Neuronal stem cell (in vitro differentiated cells): Measurements from ENCODE around the gene PAK5.

Source experiments
- DNase-seq: peaks from one replicate; pipeline ENCODE4 v3.0.0-alpha.2; 2013; ENCODE audit warnings: low spot score
- H2AFZ ChIP-seq: one replicate; pipeline ENCODE4 v1.6.1; 2013; ENCODE audit warnings: mild to moderate bottlenecking, low read length, inconsistent platforms
- H2AK5ac ChIP-seq: 2 replicates; pipeline ENCODE4 v1.6.1; 2013; ENCODE audit warnings: low read depth, mild to moderate bottlenecking, inconsistent platforms, low read length, moderate library complexity, mixed read lengths
- H2BK120ac ChIP-seq: 2 replicates; pipeline ENCODE4 v1.6.1; 2013; ENCODE audit warnings: low read depth, mild to moderate bottlenecking, inconsistent platforms, low read length, moderate library complexity, mixed read lengths
- H2BK12ac ChIP-seq: one replicate; pipeline ENCODE4 v1.6.1; 2013; ENCODE audit warnings: low read length, inconsistent platforms
- H2BK15ac ChIP-seq: 2 replicates; pipeline ENCODE4 v1.6.1; 2013; ENCODE audit warnings: mild to moderate bottlenecking, low read length, inconsistent platforms, mixed read lengths
- H2BK5ac ChIP-seq: one replicate; pipeline ENCODE4 v1.6.1; 2013; ENCODE audit warnings: inconsistent platforms, mild to moderate bottlenecking, low read length, moderate library complexity
- H3K14ac ChIP-seq: one replicate; pipeline ENCODE4 v1.6.1; 2013; ENCODE audit warnings: low read length, inconsistent platforms
- H3K18ac ChIP-seq: 2 replicates; pipeline ENCODE4 v1.6.1; 2013; ENCODE audit warnings: low read length, inconsistent platforms
- H3K23ac ChIP-seq: 2 replicates; pipeline ENCODE4 v1.6.1; 2013; ENCODE audit warnings: low read depth, mild to moderate bottlenecking, mixed read lengths, low read length, inconsistent platforms; ENCODE audit not compliant: poor library complexity
- H3K27ac ChIP-seq: replicated peaks from 3 replicates; pipeline ENCODE4 v1.5.1; 2013; ENCODE audit warnings: low read length, inconsistent platforms
- H3K27me3 ChIP-seq, 3 experiments: 2 replicates each; pipeline ENCODE4 v1.6.1; 2013; ENCODE audit warnings: low read length in 3 of 3, mild to moderate bottlenecking in 2 of 3, inconsistent platforms in 1 of 3, low read depth in 1 of 3, mixed read lengths in 1 of 3, moderate library complexity in 1 of 3; ENCODE audit not compliant: control insufficient read depth in 3 of 3, insufficient read depth in 3 of 3
- H3K36me3 ChIP-seq, 2 donors: replicated peaks in 1 of 2; 2 replicates each; pipeline ENCODE4 v1.6.1; 2013; ENCODE audit warnings: low read length in 2 of 2; ENCODE audit not compliant: control insufficient read depth in 2 of 2, insufficient read depth in 2 of 2
- H3K4ac ChIP-seq: 2 replicates; pipeline ENCODE4 v1.6.1; 2013; ENCODE audit warnings: inconsistent platforms, mild to moderate bottlenecking, low read length, moderate library complexity
- H3K4me1 ChIP-seq, 2 donors: 1 replicate in 1 of 2; 2 replicates in 1 of 2; pipeline ENCODE4 v1.6.1; 2013; ENCODE audit warnings: low read length in 2 of 2, low read depth in 1 of 2; ENCODE audit not compliant: control insufficient read depth in 2 of 2, insufficient read depth in 1 of 2
- H3K4me2 ChIP-seq: one replicate; pipeline ENCODE4 v1.6.1; 2013; ENCODE audit warnings: mild to moderate bottlenecking, low read length, inconsistent platforms; ENCODE audit not compliant: insufficient read depth, poor library complexity, severe bottlenecking
- H3K4me3 ChIP-seq, 2 donors: 2 replicates each; pipeline ENCODE4 v1.5.1; 2013; ENCODE audit warnings: low read length in 2 of 2, mild to moderate bottlenecking in 2 of 2, inconsistent platforms in 1 of 2, moderate library complexity in 1 of 2
- H3K79me1 ChIP-seq: one replicate; pipeline ENCODE4 v1.6.1; 2013; ENCODE audit warnings: low read depth, mild to moderate bottlenecking, inconsistent platforms, low read length, moderate library complexity
- H3K9ac ChIP-seq: one replicate; pipeline ENCODE4 v1.6.1; 2013; ENCODE audit warnings: mild to moderate bottlenecking, low read depth, low read length, inconsistent platforms; ENCODE audit not compliant: poor library complexity
- H3K9me3 ChIP-seq, 2 donors: replicated peaks in 1 of 2; 2 replicates each; pipeline versions ENCODE3 to v1.6.1; 2013; ENCODE audit warnings: low read length in 2 of 2, mild to moderate bottlenecking in 2 of 2, inconsistent platforms in 1 of 2, low read depth in 1 of 2, mixed read lengths in 1 of 2, moderate library complexity in 1 of 2; ENCODE audit not compliant: control insufficient read depth in 2 of 2, insufficient read depth in 1 of 2
- H4K8ac ChIP-seq: one replicate; pipeline ENCODE4 v1.6.1; 2013; ENCODE audit warnings: low read depth, mild to moderate bottlenecking, inconsistent platforms, low read length, moderate library complexity
- H4K91ac ChIP-seq: one replicate; pipeline ENCODE4 v1.6.1; 2013; ENCODE audit warnings: low read length, low read depth, mild to moderate bottlenecking, inconsistent platforms; ENCODE audit not compliant: poor library complexity
- WGBS, 2 donors: extraction: QIAGEN DNeasy Blood & Tissue Kit; methylation state at CpG; one replicate each; pipeline ENCODE4 v1.1.7; 2013; ENCODE audit warnings: missing lambda C conversion rate in 2 of 2, mixed read lengths in 1 of 2; ENCODE audit not compliant: insufficient read length in 2 of 2, insufficient replicate concordance in 1 of 2; ENCODE audit errors: extremely low coverage in 2 of 2; 5-methylcytosine and 5-hydroxymethylcytosine counted together

Gene PAK5

DNA sequence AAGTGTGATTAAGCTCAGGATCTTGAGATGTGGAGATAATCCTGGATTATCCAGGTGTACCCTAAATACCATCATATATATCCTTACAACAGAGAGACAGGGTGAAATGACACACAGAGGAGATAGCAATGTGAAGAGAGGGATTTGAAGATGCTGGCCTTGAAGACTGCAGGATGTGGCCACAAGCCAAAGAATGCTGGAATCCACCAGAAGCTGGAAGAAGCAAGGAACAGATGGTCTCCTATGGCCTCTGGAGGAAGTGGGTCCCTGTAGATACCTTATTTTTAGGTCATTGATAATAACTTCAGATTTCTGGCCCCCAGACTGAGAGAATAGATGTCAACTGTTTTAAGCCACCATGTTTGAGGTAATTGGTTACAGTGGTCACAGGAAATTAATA, 95.0 kb downstream of the PAK5 start:
- H3K79me1 ChIP-seq = no peaks in the 10 kb centered on the region
- H4K8ac ChIP-seq = no peak overlapping the region
- no peak overlapping the region for H3K4ac ChIP-seq
- H2BK5ac ChIP-seq = no peak overlapping the region
- no peaks in the 10 kb centered on the region for H3K36me3 ChIP-seq
- H3K4me3 ChIP-seq = no peak overlapping the region
- H2AK5ac ChIP-seq = no peak overlapping the region
- no peaks in the 10 kb centered on the region for H3K4me1 ChIP-seq
- H2AFZ ChIP-seq = no peak overlapping the region
- H2BK15ac ChIP-seq = no peak overlapping the region
- H3K27me3 ChIP-seq = no peaks in the 10 kb centered on the region
- H2BK120ac ChIP-seq = no peak overlapping the region
- H3K14ac ChIP-seq = no peak overlapping the region
- no peak for DNase-seq
- no peak overlapping the region for H4K91ac ChIP-seq
- no peak overlapping the region for H2BK12ac ChIP-seq
- H3K18ac ChIP-seq = no peak overlapping the region
- no peaks in the 10 kb centered on the region for H3K9me3 ChIP-seq
- H3K27ac ChIP-seq = no peak overlapping the region
- H3K9ac ChIP-seq = no peak overlapping the region
- H3K4me2 ChIP-seq = no peak overlapping the region
- H3K23ac ChIP-seq = no peak overlapping the region

DNA sequence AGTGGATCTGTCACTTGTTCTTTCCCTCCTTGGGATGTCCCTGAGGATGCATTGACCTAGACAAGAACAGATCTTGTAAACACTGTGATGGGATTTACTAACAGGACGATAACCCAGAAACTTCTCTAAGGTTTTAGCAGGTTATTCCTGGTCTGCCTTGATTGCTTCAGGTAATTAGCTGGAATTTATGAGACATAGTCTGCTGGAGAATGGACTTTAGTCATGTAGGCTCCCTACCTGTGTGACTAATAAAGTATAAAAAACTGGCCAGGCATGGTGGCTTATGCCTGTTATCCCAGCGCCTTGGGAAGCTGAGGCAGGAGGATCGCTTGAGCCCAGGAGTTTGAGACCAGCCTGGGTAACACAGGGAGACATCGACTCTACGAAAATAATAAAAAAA, 96.1 kb downstream of the PAK5 start:
- no peaks in the 10 kb centered on the region for H3K36me3 ChIP-seq
- H3K27ac ChIP-seq = no peak overlapping the region
- no peak overlapping the region for H3K4ac ChIP-seq
- no CpG with 5 or more reads among the region's 5 CpGs for WGBS, 2 donors
- no peaks in the 10 kb centered on the region for H3K27me3 ChIP-seq
- H2BK15ac ChIP-seq = no peak overlapping the region
- H3K9me3 ChIP-seq = no peaks in the 10 kb centered on the region
- H3K4me1 ChIP-seq = no peaks in the 10 kb centered on the region
- no peak overlapping the region for H3K18ac ChIP-seq
- H3K23ac ChIP-seq = no peak overlapping the region
- no peak overlapping the region for H2AFZ ChIP-seq
- H3K14ac ChIP-seq = no peak overlapping the region
- DNase-seq = no peak
- H3K4me3 ChIP-seq = no peak overlapping the region
- H2BK12ac ChIP-seq = no peak overlapping the region
- H3K9ac ChIP-seq = no peak overlapping the region
- H4K91ac ChIP-seq = no peak overlapping the region
- H2AK5ac ChIP-seq = no peak overlapping the region
- H3K4me2 ChIP-seq = no peak overlapping the region
- H2BK5ac ChIP-seq = no peak overlapping the region
- H4K8ac ChIP-seq = no peak overlapping the region
- H2BK120ac ChIP-seq = no peak overlapping the region
- no peaks in the 10 kb centered on the region for H3K79me1 ChIP-seq

DNA sequence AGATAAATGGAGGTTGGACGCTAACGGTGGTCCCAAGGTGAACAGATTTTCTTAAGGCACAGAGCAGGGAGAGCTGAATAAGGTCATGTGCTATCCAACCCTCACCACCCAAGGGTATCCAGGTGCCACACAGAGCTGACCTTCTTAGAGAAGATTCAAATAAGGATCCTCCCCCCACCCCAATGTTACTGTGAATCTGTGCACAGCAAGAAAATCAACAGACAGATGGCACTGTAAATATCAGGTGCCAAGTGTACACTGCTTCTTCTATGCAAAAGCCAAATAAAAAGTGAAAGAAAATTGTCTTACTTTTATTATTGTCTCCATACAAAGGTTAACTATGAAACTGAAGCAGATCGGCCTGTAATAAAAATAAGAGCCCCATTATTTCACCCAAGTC, 96.9 kb downstream of the PAK5 start:
- no peak overlapping the region for H4K91ac ChIP-seq
- H3K27ac ChIP-seq = no peak overlapping the region
- H3K79me1 ChIP-seq = no peaks in the 10 kb centered on the region
- no peak overlapping the region for H2BK12ac ChIP-seq
- H2BK15ac ChIP-seq = no peak overlapping the region
- H3K23ac ChIP-seq = no peak overlapping the region
- WGBS, 2 donors = no CpG with 5 or more reads among the region's 3 CpGs
- no peaks in the 10 kb centered on the region for H3K36me3 ChIP-seq
- H4K8ac ChIP-seq = no peak overlapping the region
- H3K18ac ChIP-seq = no peak overlapping the region
- DNase-seq = no peak
- no peak overlapping the region for H2BK120ac ChIP-seq
- H3K4me2 ChIP-seq = no peak overlapping the region
- H3K4me1 ChIP-seq = no peaks in the 10 kb centered on the region
- no peak overlapping the region for H3K4me3 ChIP-seq
- no peaks in the 10 kb centered on the region for H3K9me3 ChIP-seq
- no peak overlapping the region for H3K14ac ChIP-seq
- H3K9ac ChIP-seq = no peak overlapping the region
- H2AK5ac ChIP-seq = no peak overlapping the region
- no peak overlapping the region for H3K4ac ChIP-seq
- H2BK5ac ChIP-seq = no peak overlapping the region
- no peak overlapping the region for H2AFZ ChIP-seq
- no peaks in the 10 kb centered on the region for H3K27me3 ChIP-seq

DNA sequence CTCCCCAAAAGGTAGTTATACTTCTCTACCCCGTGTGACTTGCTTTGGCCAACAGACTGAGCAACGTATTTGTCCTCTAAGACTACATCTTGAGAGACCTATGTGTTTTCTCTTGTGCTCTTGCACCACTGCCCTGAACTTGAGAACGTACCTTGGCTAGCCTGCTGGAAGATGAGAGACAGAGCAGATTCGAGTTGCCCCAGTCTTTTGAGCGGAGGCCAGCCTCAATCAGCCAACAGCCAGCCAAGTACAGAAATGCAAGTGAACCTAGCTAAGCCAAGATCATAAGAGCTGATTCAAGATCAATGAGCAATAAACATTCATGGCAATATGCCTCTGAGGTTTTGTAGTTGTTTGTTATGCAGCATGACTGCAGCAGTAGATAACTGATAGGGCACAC, 98.4 kb downstream of the PAK5 start:
- H3K9ac ChIP-seq = no peak overlapping the region
- H3K14ac ChIP-seq = no peak overlapping the region
- no peak for DNase-seq
- H3K23ac ChIP-seq = no peak overlapping the region
- WGBS, 2 donors = no CpG with 5 or more reads among the region's 5 CpGs
- H3K4me2 ChIP-seq = no peak overlapping the region
- H3K79me1 ChIP-seq = no peaks in the 10 kb centered on the region
- no peak overlapping the region for H2BK5ac ChIP-seq
- H3K4me3 ChIP-seq = no peak overlapping the region
- H3K27me3 ChIP-seq = no peaks in the 10 kb centered on the region
- no peak overlapping the region for H4K91ac ChIP-seq
- H2BK12ac ChIP-seq = no peak overlapping the region
- no peak overlapping the region for H2AFZ ChIP-seq
- no peak overlapping the region for H3K27ac ChIP-seq
- H3K18ac ChIP-seq = no peak overlapping the region
- no peaks in the 10 kb centered on the region for H3K4me1 ChIP-seq
- H3K9me3 ChIP-seq = no peaks in the 10 kb centered on the region
- no peak overlapping the region for H2BK120ac ChIP-seq
- H3K4ac ChIP-seq = no peak overlapping the region
- no peaks in the 10 kb centered on the region for H3K36me3 ChIP-seq
- no peak overlapping the region for H2BK15ac ChIP-seq
- H4K8ac ChIP-seq = no peak overlapping the region
- no peak overlapping the region for H2AK5ac ChIP-seq
